Measurements from ENCODE around the gene XXYLT1.

The XXYLT1 gene

GRCh38 chr3:195186041-195186709, 84.8 kb downstream of the XXYLT1 start:
- Histone ChIP-seq H3K9ac (ENCODE audit: low read length) (no peak overlapping the region), H3K79me2 (ENCODE audit: insufficient read depth, low read length) (no peaks in the 10 kb centered on the region), H3K9me3 (ENCODE audit: low read length) (0 out of 2 replicates have a peak, but pooled peaks cover 3% of the 10 kb centered on the region)

GRCh38 chr3:195185583-195185982, 85.4 kb downstream of the XXYLT1 start:
- Histone ChIP-seq H3K4me1 (ENCODE audit: insufficient read depth, low read length, severe bottlenecking) (no peaks in the 10 kb centered on the region), H3K4me2 (ENCODE audit: low read length) (no peak overlapping the region)

More at GRCh38 chr3:195186041-195186709, 84.8 kb downstream of the XXYLT1 start:
- no peaks in the 10 kb centered on the region for H3F3A ChIP-seq (ENCODE audit: insufficient read depth, low read length)
- TF ChIP-seq CTCF (IDR thresholded peaks at IDR 0.05; ENCODE audit: low read length), result no peak
- H4K20me1 ChIP-seq (ENCODE audit: insufficient read depth, low read length), result 0 out of 2 replicates have a peak, but pooled peaks cover 2% of the 10 kb centered on the region
- no peaks in the 10 kb centered on the region for H3K4me1 ChIP-seq (ENCODE audit: insufficient read depth, low read length, severe bottlenecking)
- peaks cover 7% of the 10 kb centered on the region; the same call in 1 of the 2 replicates for H3K27me3 ChIP-seq (ENCODE audit: insufficient read depth, low read length)
- H3K4me3 ChIP-seq (ENCODE audit: low read depth, low read length, poor library complexity, severe bottlenecking), result no peak overlapping the region
- no peaks in the 10 kb centered on the region for H3K9me2 ChIP-seq (ENCODE audit: low read depth, low read length)
- no peak overlapping the region for H3K27ac ChIP-seq (ENCODE audit: low read depth, low read length, poor library complexity, severe bottlenecking)
- H2AFZ ChIP-seq (ENCODE audit: low read length), result no peak overlapping the region
- H3K36me3 ChIP-seq (ENCODE audit: insufficient read depth, low read length), result no peaks in the 10 kb centered on the region
- H3K4me2 ChIP-seq (ENCODE audit: low read length), result no peak overlapping the region

GRCh38 chr3:195184716-195185421, 86.1 kb downstream of the XXYLT1 start:
- H3K9me2 ChIP-seq (ENCODE audit: low read depth, low read length), result no peaks in the 10 kb centered on the region
- H3F3A ChIP-seq (ENCODE audit: insufficient read depth, low read length), result no peaks in the 10 kb centered on the region
- H4K20me1 ChIP-seq (ENCODE audit: insufficient read depth, low read length), result 0 out of 2 replicates have a peak, but pooled peaks cover 2% of the 10 kb centered on the region
- no peak overlapping the region for H3K9ac ChIP-seq (ENCODE audit: low read length)
- H3K4me1 ChIP-seq (ENCODE audit: insufficient read depth, low read length, severe bottlenecking), result no peaks in the 10 kb centered on the region
- no peak overlapping the region for H3K4me2 ChIP-seq (ENCODE audit: low read length)
- H2AFZ ChIP-seq (ENCODE audit: low read length), result no peak overlapping the region
- no peaks in the 10 kb centered on the region for H3K36me3 ChIP-seq (ENCODE audit: insufficient read depth, low read length)
- no peak overlapping the region for H3K4me3 ChIP-seq (ENCODE audit: low read depth, low read length, poor library complexity, severe bottlenecking)
- H3K27me3 ChIP-seq (ENCODE audit: insufficient read depth, low read length), result peaks cover 7% of the 10 kb centered on the region; the same call in 1 of the 2 replicates
- no peak overlapping the region for H3K27ac ChIP-seq (ENCODE audit: low read depth, low read length, poor library complexity, severe bottlenecking)
- no peaks in the 10 kb centered on the region for H3K79me2 ChIP-seq (ENCODE audit: insufficient read depth, low read length)
- H3K9me3 ChIP-seq (ENCODE audit: low read length), result no peaks in the 10 kb centered on the region
- no peak for TF ChIP-seq EZH2 (IDR thresholded peaks at IDR 0.05; ENCODE audit: borderline replicate concordance, low read length)
- TF ChIP-seq CTCF (IDR thresholded peaks at IDR 0.05; ENCODE audit: low read length), result no peak

More at GRCh38 chr3:195185583-195185982, 85.4 kb downstream of the XXYLT1 start:
- Histone ChIP-seq H3K27ac (ENCODE audit: low read depth, low read length, poor library complexity, severe bottlenecking) (no peak overlapping the region), H3K27me3 (ENCODE audit: insufficient read depth, low read length) (peaks cover 7% of the 10 kb centered on the region; the same call in 1 of the 2 replicates), H3F3A (ENCODE audit: insufficient read depth, low read length) (no peaks in the 10 kb centered on the region), H3K9me2 (ENCODE audit: low read depth, low read length) (no peaks in the 10 kb centered on the region), H3K9ac (ENCODE audit: low read length) (no peak overlapping the region), H3K9me3 (ENCODE audit: low read length) (no peaks in the 10 kb centered on the region), H3K79me2 (ENCODE audit: insufficient read depth, low read length) (no peaks in the 10 kb centered on the region), H3K36me3 (ENCODE audit: insufficient read depth, low read length) (no peaks in the 10 kb centered on the region), H3K4me3 (ENCODE audit: low read depth, low read length, poor library complexity, severe bottlenecking) (no peak overlapping the region), H2AFZ (ENCODE audit: low read length) (no peak overlapping the region), H4K20me1 (ENCODE audit: insufficient read depth, low read length) (0 out of 2 replicates have a peak, but pooled peaks cover 2% of the 10 kb centered on the region)
- no peak for TF ChIP-seq CTCF (IDR thresholded peaks at IDR 0.05; ENCODE audit: low read length)
- TF ChIP-seq EZH2 (IDR thresholded peaks at IDR 0.05; ENCODE audit: borderline replicate concordance, low read length), result no peak
